ENCODE measurements around the gene COLGALT1. TPM values are rescaled to one million over a fixed set of nuclear protein-coding genes. Genes with fewer than 3 reads are reported as not detected.

Gene COLGALT1
- total RNA-seq (2011; cell fraction: chromatin; rRNA removed; ENCODE audit: low replicate concordance): 106 and 273 TPM in 2 replicates
- total RNA-seq (2011; cell fraction: nucleolus; rRNA removed): 296 and 314 TPM in 2 replicates
- 215 and 219 TPM in 2 replicates for total RNA-seq (2011; cell fraction: nucleoplasm; rRNA removed)
- total RNA-seq (2014; rRNA removed) (82.6 and 90.5 TPM in 2 replicates), total RNA-seq (2014; rRNA removed; fragmentation: Illumina TruSeq; extraction: Trizol) (35.5 and 50.0 TPM in 2 replicates), total RNA-seq (2015; rRNA removed; fragmentation: Illumina TruSeq; extraction: Trizol) (64.3 and 64.8 TPM in 2 replicates), total RNA-seq (2021) (119 TPM in 2 replicates), polyA plus RNA-seq (2011; rRNA removed) (114 and 144 TPM in 2 replicates), polyA plus RNA-seq (2014; fragmentation: Illumina TruSeq; extraction: Trizol) (84.8 and 97.0 TPM in 2 replicates), polyA plus RNA-seq (2014; fragmentation: Nextera tagmentation; extraction: Ambion mirVana) (10 to 100 TPM in 1 of 2 experiments, 1 to 10 TPM in 1; 4.9 to 18.1 TPM), polyA plus RNA-seq (2014; rRNA removed) (86.0 and 87.5 TPM in 2 replicates), polyA minus RNA-seq (2011; rRNA and poly(A)+ RNA removed) (78.1 and 108 TPM in 2 replicates), Bru-seq, nascent RNA (percentile 74 among the genes with signal in this experiment), BruChase-seq, experiment 1, labeled RNA remaining after a 2-hour chase (percentile 77 among the genes with signal in this experiment), BruChase-seq, experiment 2, labeled RNA remaining after a 6-hour chase (percentile 81 among the genes with signal in this experiment)
- 128 and 182 TPM in 2 replicates for polyA plus RNA-seq (2011; cell fraction: cytosol; rRNA removed)
- 207 and 344 TPM in 2 replicates for polyA plus RNA-seq (2011; cell fraction: nucleus; rRNA removed)
- polyA plus RNA-seq (2012): 78.2 and 109 TPM in 2 replicates
- polyA minus RNA-seq (2011; cell fraction: cytosol; rRNA and poly(A)+ RNA removed): 89.7 and 127 TPM in 2 replicates
- polyA minus RNA-seq (2011; cell fraction: nucleus; rRNA and poly(A)+ RNA removed): 32.6 and 43.8 TPM in 2 replicates
- long read RNA-seq, experiment 1, transcript COLGALT1-201 (12 exons, 3,704 nt): major isoform, 176 of 577 reads
- long read RNA-seq, experiment 1, transcript COLGALT1-202 (2 exons, 2,941 nt): minor isoform, 120 of 577 reads
- long read RNA-seq, experiment 1, partial matches to known transcripts: 172 of 577 reads
- long read RNA-seq, experiment 1, other reads (novel, unspliced or antisense): 109 of 577 reads
- long read RNA-seq, experiment 2, transcript COLGALT1-201 (12 exons, 3,704 nt): major isoform, 43 of 124 reads
- long read RNA-seq, experiment 2, partial matches to known transcripts: 9 of 124 reads
- long read RNA-seq, experiment 2, other reads (novel, unspliced or antisense): 69 of 124 reads
- long read RNA-seq, experiment 3, transcript COLGALT1-201 (12 exons, 3,704 nt): major isoform, 13 of 65 reads
- long read RNA-seq, experiment 3, partial matches to known transcripts: 52 of 65 reads
- long read RNA-seq, experiment 3, other reads (novel, unspliced or antisense): 0 of 65 reads

GRCh38 chr19:17555480-17555928 is at the start of gene COLGALT1:
COLGALT1 (plus strand) TSS chr19:17555649; CDS start chr19:17555714, 65 bp downstream.
- peak within 1 kb of the TSS; percentile 88 for H3K4me2 ChIP-seq (ENCODE audit: insufficient read depth, low read length)
- peaks cover 31% of the 10 kb centered on the region for H3K36me3 ChIP-seq (ENCODE audit: control insufficient read depth, insufficient read depth, low read length)
- peak within 1 kb of the TSS; percentile 86 to 96 for H3K9ac ChIP-seq (ENCODE audit: insufficient read depth in 1 of 2, low read depth in 2 of 2, low read length in 2 of 2)
- ChIA-PET POLR2A (interaction anchor here (0.9 to 2.4 kb wide), 2 partner anchors 12 to 21 kb away, joined by 3 to 8 read pairs; no protein-coding TSS in a partner anchor), CTCF (ENCODE audit: low intra/inter-chr PET ratio) (interaction anchor here (0.7 kb wide), 1 partner anchor 16 kb away, joined by 3 read pairs; no protein-coding TSS in a partner anchor)
- DNase-seq (ENCODE audit: extremely low read depth in 1 of 4, low spot score in 3 of 4): peak; percentile 96 to 100 (median 97)
- peak within 1 kb of the TSS; percentile 74 for H3K4me3 ChIP-seq
- under 1% methylated on average over 49 of the region's 64 CpGs for WGBS (ENCODE audit: insufficient coverage, low coverage, missing lambda C conversion rate)
- no TSS peak for BruUV-seq (replicated peaks)
- intact Hi-C loops (cut with micrococcal nuclease): no loop called here
- peaks cover 10 to 38% of the 10 kb centered on the region in 2 experiments; a peak in 4 of 5 replicates for H3K4me1 ChIP-seq (replicated peaks in 1 of 2; ENCODE audit: control insufficient read depth in 2 of 2, insufficient read depth in 2 of 2, low read length in 2 of 2)
- peaks cover 33% of the 10 kb centered on the region for H3K79me2 ChIP-seq (ENCODE audit: control insufficient read depth, insufficient read depth, low read length)
- no peaks in the 10 kb centered on the region for H3K27me3 ChIP-seq (ENCODE audit: control insufficient read depth in 2 of 2, insufficient read depth in 2 of 2, low read length in 2 of 2)
- no peaks in the 10 kb centered on the region for H4K20me1 ChIP-seq (replicated peaks; ENCODE audit: control insufficient read depth, insufficient read depth, low read length)
- peak; percentile 97 for ATAC-seq
- H3K27ac ChIP-seq (ENCODE audit: extremely low read depth, low read depth, low read length): peak within 1 kb of the TSS; percentile 92
- no peaks in the 10 kb centered on the region for H3K9me3 ChIP-seq (replicated peaks; ENCODE audit: control insufficient read depth, insufficient read depth, low read depth, low read length)
- in situ Hi-C loops (cut with MboI): no loop called here
- H3K9me1 ChIP-seq (ENCODE audit: control insufficient read depth, insufficient read depth, low read length): no peaks in the 10 kb centered on the region
- H2AFZ ChIP-seq (ENCODE audit: low read depth, low read length): peak within 1 kb of the TSS; percentile 94
- peak; percentile 95 for FAIRE-seq
- TF ChIP-seq BRF1 (IDR thresholded peaks at IDR 0.05; ENCODE audit: borderline replicate concordance, extremely low read depth, insufficient read length) (no peak), RBM14 (IDR thresholded peaks at IDR 0.05; ENCODE audit: borderline replicate concordance, insufficient read depth, low read depth, low read length) (no peak), HDAC3 (IDR thresholded peaks at IDR 0.05; ENCODE audit: borderline replicate concordance, partially characterized antibody) (no peak), ZNF197 (CRISPR knock-in tag; IDR thresholded peaks at IDR 0.05; ENCODE audit: low read depth) (no peak), MEF2A (IDR thresholded peaks at IDR 0.05; ENCODE audit: control insufficient read depth, low read depth, low read length) (no peak), SMARCB1 (IDR thresholded peaks at IDR 0.05; ENCODE audit: insufficient read length, low read depth) (no peak), ZNF76 (CRISPR knock-in tag; IDR thresholded peaks at IDR 0.05; ENCODE audit: borderline replicate concordance) (no peak), MAX (CRISPR knock-in tag; IDR thresholded peaks at IDR 0.05) (peak; percentile 54; the same call in 1 of the 2 replicates), ETV6 (IDR thresholded peaks at IDR 0.05; ENCODE audit: borderline replicate concordance in 1 of 2, low read depth in 2 of 2, low read length in 1 of 2) (no peak), ETV6 (CRISPR knock-in tag; IDR thresholded peaks at IDR 0.05; ENCODE audit: borderline replicate concordance) (no peak), TEAD2 (tag; IDR thresholded peaks at IDR 0.05) (no peak), PREB (CRISPR knock-in tag; IDR thresholded peaks at IDR 0.05) (no peak), RBM25 (IDR thresholded peaks at IDR 0.05; ENCODE audit: low read depth, low read length, severe bottlenecking) (no peak), ZNF707 (CRISPR knock-in tag; conservative IDR thresholded peaks at IDR 0.05) (no peak)

Measured in K562 (cell line).